ENCODE results near the gene COLQ. TPM values are rescaled to one million over a fixed set of nuclear protein-coding genes. Genes with fewer than 3 reads are reported as not detected.

The COLQ gene
- polyA plus RNA-seq, 1 donor (not counting 4 experiments of a cell fraction or from before 2014, with no cell fraction given): 0.35 TPM

- FAIRE-seq (no peak), DNase-seq (ENCODE audit: low read depth, low spot score) (no peak)
- Histone ChIP-seq H4K20me1 (ENCODE audit: control insufficient read depth, extremely low read depth, insufficient read depth, low read length) (no peaks in the 10 kb centered on the region), H3K36me3 (ENCODE audit: control insufficient read depth in 2 of 2, extremely low read depth in 1 of 2, insufficient read depth in 2 of 2, low read length in 2 of 2) (peaks cover 7 to 11% of the 10 kb centered on the region in 2 experiments), H3K79me2 (ENCODE audit: control insufficient read depth, insufficient read depth, low read length) (no peaks in the 10 kb centered on the region), H3K9ac (ENCODE audit: control insufficient read depth, extremely low read depth, insufficient read depth, low read length) (no peak overlapping the region), H3K4me2 (ENCODE audit: control insufficient read depth, extremely low read depth, insufficient read depth, low read depth, low read length) (no peak overlapping the region), H3K9me1 (ENCODE audit: control insufficient read depth, extremely low read depth, insufficient read depth, low read length) (no peaks in the 10 kb centered on the region), H2AFZ (ENCODE audit: control insufficient read depth, low read length) (no peak overlapping the region), H3K4me1 (ENCODE audit: control insufficient read depth, extremely low read depth, insufficient read depth, low read length) (peaks cover 3% of the 10 kb centered on the region), H3K9me3 (ENCODE audit: control insufficient read depth, low read depth, low read length) (no peaks in the 10 kb centered on the region), H3K27ac (ENCODE audit: control insufficient read depth, insufficient read depth, low read length) (no peak overlapping the region), H3K4me3 (ENCODE audit: control insufficient read depth in 2 of 3, extremely low read depth in 1 of 3, insufficient read depth in 2 of 3, low read depth in 1 of 3, low read length in 3 of 3) (no peak overlapping the region), H3K27me3 (ENCODE audit: control insufficient read depth, extremely low read depth, insufficient read depth, low read length) (no peaks in the 10 kb centered on the region)
- dilution Hi-C loops (cut with MboI; ENCODE audit: extremely low pct_ligation_motif_present, low sequenced_read_pairs): no loop called here
- no peak for TF ChIP-seq EZH2 (IDR thresholded peaks at IDR 0.05; ENCODE audit: low read length)
- no peak for TF ChIP-seq CTCF (optimal IDR thresholded peaks at IDR 0.05 in 1 of 3, IDR thresholded peaks at IDR 0.05 in 1 of 3, conservative IDR thresholded peaks at IDR 0.05 in 1 of 3; ENCODE audit: extremely low read depth in 1 of 3, insufficient read depth in 2 of 3, low read length in 3 of 3)
Observed at GRCh38 chr3:15562560-15562959, 41.1 kb upstream of the COLQ start.

- Histone ChIP-seq H3K9me3 (ENCODE audit: control insufficient read depth, low read depth, low read length) (no peaks in the 10 kb centered on the region), H3K27me3 (ENCODE audit: control insufficient read depth, extremely low read depth, insufficient read depth, low read length) (no peaks in the 10 kb centered on the region), H3K27ac (ENCODE audit: control insufficient read depth, insufficient read depth, low read length) (no peak overlapping the region), H3K79me2 (ENCODE audit: control insufficient read depth, insufficient read depth, low read length) (no peaks in the 10 kb centered on the region), H3K9ac (ENCODE audit: control insufficient read depth, extremely low read depth, insufficient read depth, low read length) (no peak overlapping the region), H2AFZ (ENCODE audit: control insufficient read depth, low read length) (no peak overlapping the region), H3K36me3 (ENCODE audit: control insufficient read depth in 2 of 2, extremely low read depth in 1 of 2, insufficient read depth in 2 of 2, low read length in 2 of 2) (peaks cover 5 to 6% of the 10 kb centered on the region in 2 experiments), H3K9me1 (ENCODE audit: control insufficient read depth, extremely low read depth, insufficient read depth, low read length) (no peaks in the 10 kb centered on the region), H3K4me1 (ENCODE audit: control insufficient read depth, extremely low read depth, insufficient read depth, low read length) (peaks cover 4% of the 10 kb centered on the region), H4K20me1 (ENCODE audit: control insufficient read depth, extremely low read depth, insufficient read depth, low read length) (no peaks in the 10 kb centered on the region), H3K4me3 (ENCODE audit: control insufficient read depth in 2 of 3, extremely low read depth in 1 of 3, insufficient read depth in 2 of 3, low read depth in 1 of 3, low read length in 3 of 3) (no peak overlapping the region), H3K4me2 (ENCODE audit: control insufficient read depth, extremely low read depth, insufficient read depth, low read depth, low read length) (no peak overlapping the region)
- dilution Hi-C loops (cut with MboI; ENCODE audit: extremely low pct_ligation_motif_present, low sequenced_read_pairs): no loop called here
- TF ChIP-seq EZH2 (IDR thresholded peaks at IDR 0.05; ENCODE audit: low read length) (no peak), CTCF (optimal IDR thresholded peaks at IDR 0.05 in 1 of 3, IDR thresholded peaks at IDR 0.05 in 1 of 3, conservative IDR thresholded peaks at IDR 0.05 in 1 of 3; ENCODE audit: extremely low read depth in 1 of 3, insufficient read depth in 2 of 3, low read length in 3 of 3) (no peak)
- DNase-seq (ENCODE audit: low read depth, low spot score) (no peak), FAIRE-seq (no peak)
Observed at GRCh38 chr3:15558581-15558980, 37.1 kb upstream of the COLQ start.

Measured in keratinocyte (primary cell).